Adrenal gland (tissue), 12 donors: ENCODE results near the gene HOXA5. TPM values are rescaled to one million over a fixed set of nuclear protein-coding genes. Genes with fewer than 3 reads are reported as not detected.
A peak's percentile ranks its signal among the peaks of the same experiment; 100 is the strongest.

Experiments
- DNase-seq, 7 donors: peaks; one replicate each; pipeline ENCODE4 v3.0.0-alpha.2; 2019 to 2020
- H3K27ac ChIP-seq, 5 donors: fragments of 200-600 bp; sonication (generic) in 4 of 5; 1 replicate in 3 of 5; 2 replicates in 2 of 5; pipeline versions ENCODE4 v1.5.1 to v1.8.0; 2016 to 2020; ENCODE audit warnings: mild to moderate bottlenecking in 1 of 5
- H3K27me3 ChIP-seq: fragments of 200-600 bp; 2 replicates; pipeline ENCODE4 v1.8.0; 2021
- H3K36me3 ChIP-seq, 2 donors: fragments of 200-600 bp; replicated peaks in 1 of 2; 1 replicate in 1 of 2; 2 replicates in 1 of 2; pipeline versions ENCODE4 v1.5.1 to v1.8.0; 2018 to 2022
- H3K4me1 ChIP-seq, 2 donors: fragments of 200-600 bp; replicated peaks in 1 of 2; 1 replicate in 1 of 2; 2 replicates in 1 of 2; pipeline versions ENCODE4 v1.5.1 to v1.8.0; 2018 to 2021
- H3K4me3 ChIP-seq, 4 donors: fragments of 200-600 bp; sonication (generic) in 3 of 4; one replicate each; pipeline ENCODE4 v1.5.1; 2016 to 2018
- H3K9me3 ChIP-seq, 3 donors: fragments of 200-600 bp; sonication (generic) in 1 of 3; replicated peaks in 1 of 3; 1 replicate in 2 of 3; 2 replicates in 1 of 3; pipeline versions ENCODE4 v1.5.1 to v1.8.0; 2016 to 2021
- POLR2A ChIP-seq, 2 donors: fragments of 450-650 bp; IDR thresholded peaks; one replicate each; pipeline ENCODE4 v1.6.1; 2017; ENCODE audit warnings: antibody characterized with exemption in 2 of 2, mild to moderate bottlenecking in 2 of 2, moderate library complexity in 1 of 2
- WGBS, 4 donors: extraction: QIAGEN DNeasy Blood & Tissue Kit in 2 of 4; methylation state at CpG; one replicate each; pipeline versions ENCODE4 v1.1.5 to v1.1.7; 2013 to 2017; 5-methylcytosine and 5-hydroxymethylcytosine counted together
- intact Hi-C, 2 donors: fragments of 100-400 bp; cut with DNase I; formaldehyde crosslinking; loops; one replicate each; pipeline versions ENCODE4 v1.14.1 to v1.15.0; 2022 to 2023
- polyA plus RNA-seq, 3 donors: library from polyadenylated mRNA; stranded (reverse); fragments of 200-250 nt in 2 of 3; fragments of 350-450 nt in 1 of 3; fragmentation: Illumina TruSeq in 1 of 3; extraction: RNeasy Lipid Tissue Mini Kit (QIAGEN cat#74804) in 1 of 3; gene quantifications; one replicate each; pipeline ENCODE4 v1.2.3, GENCODE V29; 2013 to 2014
- total RNA-seq, 9 donors: library from RNA; depleted of rRNA in 4 of 9; stranded (reverse); fragments of >200 nt in 4 of 9; fragments of 120-200 nt in 1 of 9; fragmentation: NEBNext Ultra II Directional in 1 of 9; extraction: Animal tissue kit (Norgen Biotek cat#: 25700) in 1 of 9; gene quantifications; one replicate each; pipeline versions ENCODE4 v1.1.0 to v1.2.4, GENCODE V29; 2013 to 2023
- TF ChIP-seq, protein P1 (sequence below), 6 experiments: fragments of 450-650 bp in 4 of 6; fragments of 200-600 bp in 2 of 6; sonication (generic) in 1 of 6; IDR thresholded peaks; 1 replicate in 5 of 6; 2 replicates in 1 of 6; pipeline versions ENCODE4 v1.5.1 to v1.8.0; 2016 to 2021; ENCODE audit warnings: antibody characterized with exemption in 6 of 6, mild to moderate bottlenecking in 2 of 6, moderate library complexity in 1 of 6
- donor health status: healthy with polysubstance abuse.
- donor health status: Bipolar disorder and iron deficiency.
- donor health status: DM: yes; HTN: yes; CAD: no.
- donor health status: DM: no; HTN: no; CAD: no.
- donor health status: DM: no; HTN: no; CAD: no.
- donor health status: DM: yes; HTN: yes; CAD: no.

HOXA5 gene
- total and polyA plus RNA-seq, 12 donors, result 21.8 to 132 (median 57.0) TPM

DNA sequence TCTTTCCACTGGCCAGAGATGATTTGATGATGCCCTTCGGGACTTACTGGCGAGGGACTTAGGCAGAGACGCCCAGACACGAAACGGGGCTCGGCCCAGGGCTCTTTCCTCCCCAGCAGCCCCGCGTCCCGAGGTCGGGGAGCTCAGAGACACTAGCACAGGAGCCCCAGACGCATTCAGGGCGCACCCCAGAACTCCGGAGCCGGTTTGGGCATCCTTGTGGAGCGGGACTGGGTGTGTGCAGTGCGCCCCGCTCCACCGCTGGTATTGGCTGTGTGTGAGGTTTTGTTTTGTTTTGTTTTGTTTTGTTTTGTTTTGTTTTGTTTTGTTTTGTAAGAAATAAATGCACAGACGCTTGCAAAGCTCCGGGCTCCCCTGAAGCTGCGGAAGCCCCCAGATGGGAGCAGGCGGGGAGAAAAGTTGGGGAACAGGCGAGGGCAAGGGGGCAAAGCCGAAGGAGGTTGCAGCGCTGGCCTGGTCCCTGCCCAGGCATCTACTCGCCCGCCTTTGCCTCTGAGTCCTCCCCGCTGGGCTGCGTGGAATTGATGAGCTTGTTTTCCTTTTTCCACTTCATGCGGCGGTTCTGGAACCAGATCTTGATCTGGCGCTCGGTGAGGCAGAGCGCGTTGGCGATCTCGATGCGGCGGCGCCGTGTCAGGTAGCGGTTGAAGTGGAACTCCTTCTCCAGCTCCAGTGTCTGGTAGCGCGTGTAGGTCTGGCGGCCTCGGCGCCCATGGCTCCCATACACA lies 1.9 kb upstream of the HOXA5 start:
- Histone ChIP-seq H3K4me1 (peaks cover 16 to 28% of the 10 kb centered on the region in 2 donors), H3K36me3 (peaks cover 0 to 12% of the 10 kb centered on the region in 2 donors), H3K9me3 (no peaks in the 10 kb centered on the region), H3K27me3 (no peaks in the 10 kb centered on the region), H3K27ac (peak overlapping the region in 4 of 5 donors; percentile 49 to 99 (median 78)), H3K4me3 (peak overlapping the region in 1 of 4 donors; percentile 17)
- WGBS, 4 donors, result 66 to 76% (median 70%) methylated on average over 37 to 47 of the region's 47 CpGs
- intact Hi-C loops, result no loop called here
- peak in 3 of 7 donors; percentile 23 to 59 (median 27) for DNase-seq
- TF ChIP-seq, protein P1, sequence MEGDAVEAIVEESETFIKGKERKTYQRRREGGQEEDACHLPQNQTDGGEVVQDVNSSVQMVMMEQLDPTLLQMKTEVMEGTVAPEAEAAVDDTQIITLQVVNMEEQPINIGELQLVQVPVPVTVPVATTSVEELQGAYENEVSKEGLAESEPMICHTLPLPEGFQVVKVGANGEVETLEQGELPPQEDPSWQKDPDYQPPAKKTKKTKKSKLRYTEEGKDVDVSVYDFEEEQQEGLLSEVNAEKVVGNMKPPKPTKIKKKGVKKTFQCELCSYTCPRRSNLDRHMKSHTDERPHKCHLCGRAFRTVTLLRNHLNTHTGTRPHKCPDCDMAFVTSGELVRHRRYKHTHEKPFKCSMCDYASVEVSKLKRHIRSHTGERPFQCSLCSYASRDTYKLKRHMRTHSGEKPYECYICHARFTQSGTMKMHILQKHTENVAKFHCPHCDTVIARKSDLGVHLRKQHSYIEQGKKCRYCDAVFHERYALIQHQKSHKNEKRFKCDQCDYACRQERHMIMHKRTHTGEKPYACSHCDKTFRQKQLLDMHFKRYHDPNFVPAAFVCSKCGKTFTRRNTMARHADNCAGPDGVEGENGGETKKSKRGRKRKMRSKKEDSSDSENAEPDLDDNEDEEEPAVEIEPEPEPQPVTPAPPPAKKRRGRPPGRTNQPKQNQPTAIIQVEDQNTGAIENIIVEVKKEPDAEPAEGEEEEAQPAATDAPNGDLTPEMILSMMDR (IDR thresholded peaks at IDR 0.05), result no peak
- no peak for TF ChIP-seq POLR2A (IDR thresholded peaks at IDR 0.05)

DNA sequence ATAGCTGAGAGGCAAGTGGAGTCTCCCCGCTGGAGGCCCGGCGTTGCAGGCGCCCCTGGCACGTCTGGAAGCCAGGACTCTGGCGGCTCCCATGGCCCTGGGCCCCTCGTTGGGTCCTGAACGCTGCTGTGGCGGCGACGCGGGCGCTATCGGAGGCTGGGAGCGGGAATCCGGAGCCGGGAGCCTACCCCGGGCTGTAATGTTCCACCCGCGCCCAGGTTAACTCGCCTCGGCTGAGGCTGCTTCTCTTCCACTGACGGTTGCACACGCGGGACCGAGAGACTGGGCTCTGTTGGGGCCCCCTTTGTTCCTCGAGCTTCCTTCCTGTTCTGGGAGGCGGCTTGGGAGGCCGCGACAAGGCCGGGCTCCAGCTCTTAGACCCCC lies 1.3 kb upstream of the HOXA5 start:
- whole genome bisulfite sequencing, 4 donors, result 41 to 66% (median 58%) methylated on average over 17 to 31 of the region's 31 CpGs
- Histone ChIP-seq H3K27me3 (no peaks in the 10 kb centered on the region), H3K4me1 (peaks cover 16 to 28% of the 10 kb centered on the region in 2 donors), H3K4me3 (no peak overlapping the region), H3K36me3 (peaks cover 0 to 12% of the 10 kb centered on the region in 2 donors), H3K9me3 (no peaks in the 10 kb centered on the region), H3K27ac (peak overlapping the region in 4 of 5 donors; percentile 49 to 99 (median 78))
- TF ChIP-seq, protein P1 (IDR thresholded peaks at IDR 0.05), result no peak
- no peak for TF ChIP-seq POLR2A (IDR thresholded peaks at IDR 0.05)
- DNase-seq, result peak in 2 of 7 donors; percentile 33 to 56
- intact Hi-C loops, result loop anchor here (5.0 kb wide), 1 partner anchor 287 kb away; no protein-coding TSS in a partner anchor

DNA sequence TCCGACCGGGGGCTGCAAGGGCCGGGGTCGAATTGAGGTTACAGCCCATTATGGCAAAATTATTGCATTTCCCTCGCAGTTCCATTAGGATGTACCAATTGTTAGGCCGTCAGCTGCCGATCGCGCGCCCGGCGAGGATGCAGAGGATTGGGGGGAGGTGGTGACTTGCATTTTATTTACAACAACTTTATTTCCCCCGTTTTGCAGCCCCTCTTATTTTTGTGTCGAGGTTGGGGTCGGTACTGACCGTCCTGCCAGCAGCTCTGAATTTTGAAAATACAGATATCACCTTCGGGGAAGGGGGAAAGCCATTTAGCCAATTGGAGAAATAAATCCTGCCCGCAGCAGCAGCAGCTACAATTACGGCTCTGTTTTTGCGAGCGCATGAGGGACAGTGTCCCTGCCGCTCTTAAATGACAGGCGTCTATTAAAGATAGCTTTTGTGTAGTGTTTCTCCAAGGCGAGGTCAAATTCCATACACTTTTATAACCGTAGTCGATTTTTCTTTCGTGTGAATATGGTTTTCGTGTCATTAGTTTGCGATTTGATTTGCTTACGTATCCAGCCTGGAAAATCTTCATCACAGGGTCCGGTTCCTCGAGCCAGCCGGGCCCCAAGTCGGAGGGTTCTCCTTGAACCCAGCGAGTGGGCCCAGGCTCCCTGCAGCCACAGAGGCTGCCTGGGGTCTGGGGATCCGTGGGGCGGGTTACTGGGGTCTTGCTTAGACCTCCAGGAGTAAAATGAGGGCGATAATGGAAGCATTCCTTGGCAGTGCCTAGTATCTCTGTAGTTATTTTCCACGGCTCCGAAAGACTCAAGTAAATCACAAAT lies 684 bp upstream of the HOXA5 start:
- TF ChIP-seq, protein P1 (IDR thresholded peaks at IDR 0.05), result peak in 2 of 6 experiments; percentile 13 to 25
- peak in 1 of 2 donors; percentile 2 for TF ChIP-seq POLR2A (IDR thresholded peaks at IDR 0.05)
- Histone ChIP-seq H3K9me3 (no peaks in the 10 kb centered on the region), H3K36me3 (peaks cover 0 to 12% of the 10 kb centered on the region in 2 donors), H3K4me1 (peaks cover 16 to 28% of the 10 kb centered on the region in 2 donors), H3K27me3 (no peaks in the 10 kb centered on the region), H3K27ac (peak overlapping the region in 4 of 5 donors; percentile 57 to 99 (median 78)), H3K4me3 (no peak overlapping the region)
- intact Hi-C loops, result loop anchor here (5.0 kb wide), 1 partner anchor 287 kb away; no protein-coding TSS in a partner anchor
- DNase-seq, result peak in 2 of 7 donors; percentile 19 to 56
- 47 to 55% (median 51%) methylated on average over 39 to 40 of the region's 40 CpGs for WGBS, 4 donors

DNA sequence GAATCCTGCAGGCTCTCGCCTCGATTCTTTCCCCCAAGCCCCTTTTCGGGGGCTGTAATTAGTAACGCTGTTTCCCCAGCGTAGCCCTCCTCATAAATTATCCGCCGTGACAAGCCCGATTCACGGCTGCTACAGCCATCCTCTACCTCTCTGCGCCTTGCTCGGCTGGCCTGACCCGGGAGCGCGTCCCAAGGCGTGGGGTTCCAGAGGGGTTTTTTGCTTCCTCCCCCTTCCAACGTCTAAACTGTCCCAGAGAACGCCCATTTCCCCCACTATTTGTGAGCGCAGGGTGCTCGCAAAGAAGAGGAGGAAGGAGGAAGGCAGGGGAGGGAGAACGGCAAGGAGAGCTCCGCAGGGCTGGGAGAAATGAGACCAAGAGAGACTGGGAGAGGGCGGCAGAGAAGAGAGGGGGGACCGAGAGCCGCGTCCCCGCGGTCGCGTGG lies 880 bp downstream of the HOXA5 start:
- 12 to 23% (median 16%) methylated on average over 29 of the region's 29 CpGs for WGBS, 4 donors
- DNase-seq, result peak in 3 of 7 donors; percentile 24 to 72 (median 48)
- Histone ChIP-seq H3K27ac (peak overlapping the region; percentile 94 to 99 (median 99)), H3K9me3 (no peaks in the 10 kb centered on the region), H3K27me3 (no peaks in the 10 kb centered on the region), H3K4me1 (peaks cover 10 to 17% of the 10 kb centered on the region in 2 donors), H3K4me3 (peak overlapping the region; percentile 66 to 91 (median 76)), H3K36me3 (peaks cover 0 to 12% of the 10 kb centered on the region in 2 donors)
- intact Hi-C loops, result loop anchor here (5.0 kb wide), 1 partner anchor 285 kb away; no protein-coding TSS in a partner anchor
- TF ChIP-seq POLR2A (IDR thresholded peaks at IDR 0.05), result no peak
- TF ChIP-seq, protein P1 (IDR thresholded peaks at IDR 0.05), result no peak
